Measurements from ENCODE around the gene DNAJC18. TPM values are rescaled to one million over a fixed set of nuclear protein-coding genes. Genes with fewer than 3 reads are reported as not detected.

The DNAJC18 gene
- total and polyA plus RNA-seq, 2 experiments from 2014 or later = 13.4 to 18.9 TPM

- no peaks in the 10 kb centered on the region for H3K79me2 ChIP-seq (replicated peaks; ENCODE audit: insufficient read depth)
- no peaks in the 10 kb centered on the region for H3K9me3 Mint-ChIP-seq
- peaks cover 40% of the 10 kb centered on the region for H3K36me3 ChIP-seq (ENCODE audit: insufficient read depth)
- H3K9me2 ChIP-seq (ENCODE audit: insufficient read depth) = no peaks in the 10 kb centered on the region
- H3K4me2 ChIP-seq = no peak overlapping the region
- DNase-seq (ENCODE audit: low spot score) (no peak), ATAC-seq (no peak)
- no peaks in the 10 kb centered on the region for H3K27me3 ChIP-seq (ENCODE audit: insufficient read depth)
- TF ChIP-seq JUNB (IDR thresholded peaks at IDR 0.05; ENCODE audit: unreplicated experiment) (no peak), ZNF462 (CRISPR knock-in tag; IDR thresholded peaks at IDR 0.05) (no peak), ZNF114 (CRISPR knock-in tag; IDR thresholded peaks at IDR 0.05) (no peak), EZH2phosphoT487 (IDR thresholded peaks at IDR 0.05; ENCODE audit: unreplicated experiment) (no peak), STAT1 (IDR thresholded peaks at IDR 0.05; ENCODE audit: unreplicated experiment) (no peak), NANOG (IDR thresholded peaks at IDR 0.05; ENCODE audit: borderline replicate concordance) (no peak), CREB1 (CRISPR knock-in tag; IDR thresholded peaks at IDR 0.05; ENCODE audit: low read depth) (no peak), EZH2 (IDR thresholded peaks at IDR 0.05; ENCODE audit: low read depth, unreplicated experiment) (no peak), ZNF331 (CRISPR knock-in tag; IDR thresholded peaks at IDR 0.05; ENCODE audit: low read depth) (no peak), ETS1 (IDR thresholded peaks at IDR 0.05) (no peak), POLR2AphosphoS5 (IDR thresholded peaks at IDR 0.05; ENCODE audit: low read depth) (no peak)
- TF ChIP-seq, protein P1, sequence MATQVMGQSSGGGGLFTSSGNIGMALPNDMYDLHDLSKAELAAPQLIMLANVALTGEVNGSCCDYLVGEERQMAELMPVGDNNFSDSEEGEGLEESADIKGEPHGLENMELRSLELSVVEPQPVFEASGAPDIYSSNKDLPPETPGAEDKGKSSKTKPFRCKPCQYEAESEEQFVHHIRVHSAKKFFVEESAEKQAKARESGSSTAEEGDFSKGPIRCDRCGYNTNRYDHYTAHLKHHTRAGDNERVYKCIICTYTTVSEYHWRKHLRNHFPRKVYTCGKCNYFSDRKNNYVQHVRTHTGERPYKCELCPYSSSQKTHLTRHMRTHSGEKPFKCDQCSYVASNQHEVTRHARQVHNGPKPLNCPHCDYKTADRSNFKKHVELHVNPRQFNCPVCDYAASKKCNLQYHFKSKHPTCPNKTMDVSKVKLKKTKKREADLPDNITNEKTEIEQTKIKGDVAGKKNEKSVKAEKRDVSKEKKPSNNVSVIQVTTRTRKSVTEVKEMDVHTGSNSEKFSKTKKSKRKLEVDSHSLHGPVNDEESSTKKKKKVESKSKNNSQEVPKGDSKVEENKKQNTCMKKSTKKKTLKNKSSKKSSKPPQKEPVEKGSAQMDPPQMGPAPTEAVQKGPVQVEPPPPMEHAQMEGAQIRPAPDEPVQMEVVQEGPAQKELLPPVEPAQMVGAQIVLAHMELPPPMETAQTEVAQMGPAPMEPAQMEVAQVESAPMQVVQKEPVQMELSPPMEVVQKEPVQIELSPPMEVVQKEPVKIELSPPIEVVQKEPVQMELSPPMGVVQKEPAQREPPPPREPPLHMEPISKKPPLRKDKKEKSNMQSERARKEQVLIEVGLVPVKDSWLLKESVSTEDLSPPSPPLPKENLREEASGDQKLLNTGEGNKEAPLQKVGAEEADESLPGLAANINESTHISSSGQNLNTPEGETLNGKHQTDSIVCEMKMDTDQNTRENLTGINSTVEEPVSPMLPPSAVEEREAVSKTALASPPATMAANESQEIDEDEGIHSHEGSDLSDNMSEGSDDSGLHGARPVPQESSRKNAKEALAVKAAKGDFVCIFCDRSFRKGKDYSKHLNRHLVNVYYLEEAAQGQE (IDR thresholded peaks at IDR 0.05; ENCODE audit: unreplicated experiment) = no peak
- TF ChIP-seq, protein P2, sequence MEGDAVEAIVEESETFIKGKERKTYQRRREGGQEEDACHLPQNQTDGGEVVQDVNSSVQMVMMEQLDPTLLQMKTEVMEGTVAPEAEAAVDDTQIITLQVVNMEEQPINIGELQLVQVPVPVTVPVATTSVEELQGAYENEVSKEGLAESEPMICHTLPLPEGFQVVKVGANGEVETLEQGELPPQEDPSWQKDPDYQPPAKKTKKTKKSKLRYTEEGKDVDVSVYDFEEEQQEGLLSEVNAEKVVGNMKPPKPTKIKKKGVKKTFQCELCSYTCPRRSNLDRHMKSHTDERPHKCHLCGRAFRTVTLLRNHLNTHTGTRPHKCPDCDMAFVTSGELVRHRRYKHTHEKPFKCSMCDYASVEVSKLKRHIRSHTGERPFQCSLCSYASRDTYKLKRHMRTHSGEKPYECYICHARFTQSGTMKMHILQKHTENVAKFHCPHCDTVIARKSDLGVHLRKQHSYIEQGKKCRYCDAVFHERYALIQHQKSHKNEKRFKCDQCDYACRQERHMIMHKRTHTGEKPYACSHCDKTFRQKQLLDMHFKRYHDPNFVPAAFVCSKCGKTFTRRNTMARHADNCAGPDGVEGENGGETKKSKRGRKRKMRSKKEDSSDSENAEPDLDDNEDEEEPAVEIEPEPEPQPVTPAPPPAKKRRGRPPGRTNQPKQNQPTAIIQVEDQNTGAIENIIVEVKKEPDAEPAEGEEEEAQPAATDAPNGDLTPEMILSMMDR (conservative IDR thresholded peaks at IDR 0.05; ENCODE audit: low read depth in 2 of 2) = no peak
- H3K27ac Mint-ChIP-seq = no peak overlapping the region
- no peak overlapping the region; the same call in 1 of the 2 replicates for H3K27ac ChIP-seq (ENCODE audit: low read depth)
- H3F3A ChIP-seq (replicated peaks; ENCODE audit: low read depth) = peaks cover 16% of the 10 kb centered on the region
- H2AFZ ChIP-seq = no peak overlapping the region
- peaks cover 48% of the 10 kb centered on the region for H3K36me3 Mint-ChIP-seq (ENCODE audit: low read depth)
- H3K27me3 Mint-ChIP-seq (ENCODE audit: insufficient read depth, low read depth, poor library complexity) = peaks cover 2% of the 10 kb centered on the region
- H3K4me3 ChIP-seq = no peak overlapping the region
- H4K20me1 ChIP-seq (replicated peaks; ENCODE audit: insufficient read depth) = peaks cover 7% of the 10 kb centered on the region; the same call in 1 of the 2 replicates
- H3K4me1 ChIP-seq (ENCODE audit: insufficient read depth) = no peaks in the 10 kb centered on the region
- H3K4me1 Mint-ChIP-seq = no peaks in the 10 kb centered on the region; the same call in 2 of the 3 replicates
- H3K4me3 Mint-ChIP-seq = no peak overlapping the region
These were observed 67.6 kb downstream of the DNAJC18 start for GRCh38 chr5:139371482-139372435.
